Superior temporal gyrus (tissue), 1 donor: ENCODE results near the gene RASSF4.
A peak's percentile ranks its signal among the peaks of the same experiment; 100 is the strongest.

Source experiments
- DNase-seq: peaks from one replicate; pipeline ENCODE4 v3.0.0-alpha.2; 2016; ENCODE audit errors: extremely low spot score

RASSF4 gene

GRCh38 chr10:44947371-44948152, 12.0 kb upstream of the RASSF4 start:
- DNase-seq = no peak

- DNase-seq = no peak
Observed at GRCh38 chr10:44948642-44949041, 11.0 kb upstream of the RASSF4 start.

- no peak for DNase-seq
Observed at GRCh38 chr10:44949127-44949802, 10.3 kb upstream of the RASSF4 start.

GRCh38 chr10:44949915-44950314, 9.7 kb upstream of the RASSF4 start:
- no peak for DNase-seq

GRCh38 chr10:44950326-44951225, 9.0 kb upstream of the RASSF4 start:
- no peak for DNase-seq

- no peak for DNase-seq
Observed at GRCh38 chr10:44951576-44952226, 7.9 kb upstream of the RASSF4 start.

- DNase-seq = no peak
Observed at GRCh38 chr10:44952779-44953231, 6.8 kb upstream of the RASSF4 start.

- DNase-seq = no peak
Observed at GRCh38 chr10:44954042-44954441, 5.6 kb upstream of the RASSF4 start.

- DNase-seq = no peak
Observed at GRCh38 chr10:44954962-44955361, 4.6 kb upstream of the RASSF4 start.

GRCh38 chr10:44955413-44956070, 4.1 kb upstream of the RASSF4 start:
- DNase-seq = no peak

- DNase-seq = no peak
Observed at GRCh38 chr10:44956226-44956625, 3.4 kb upstream of the RASSF4 start.

- DNase-seq = no peak
Observed at GRCh38 chr10:44956717-44957706, 2.6 kb upstream of the RASSF4 start.

GRCh38 chr10:44958196-44958897, 1.3 kb upstream of the RASSF4 start:
- DNase-seq = peak; percentile 49

- no peak for DNase-seq
Observed at GRCh38 chr10:44958898-44959246, 730 bp upstream of the RASSF4 start.

GRCh38 chr10:44960088-44960460, 472 bp downstream of the RASSF4 start:
- peak; percentile 52 for DNase-seq

- peak; percentile 42 for DNase-seq
Observed at GRCh38 chr10:44960482-44961229, 1.1 kb downstream of the RASSF4 start.

GRCh38 chr10:44961230-44961571, 1.6 kb downstream of the RASSF4 start:
- DNase-seq = no peak

- DNase-seq = peak; percentile 58
Observed at GRCh38 chr10:44961931-44962750, 2.5 kb downstream of the RASSF4 start.
